HG03442 (cell line): ENCODE results near the gene MBOAT7.
"Not testable (repeated sequence)": the region's sequence is repeated elsewhere in the genome, so short reads cannot be mapped to it uniquely, and the experiment has no call there.

Source experiments
- ATAC-seq: cut with Tn5 transposase; IDR thresholded peaks from one replicate; pipeline ENCODE4 v1.9.1; 2021; ENCODE audit warnings: mild to moderate bottlenecking, moderate library complexity; ENCODE audit not compliant: unreplicated experiment

Gene MBOAT7, protein sequence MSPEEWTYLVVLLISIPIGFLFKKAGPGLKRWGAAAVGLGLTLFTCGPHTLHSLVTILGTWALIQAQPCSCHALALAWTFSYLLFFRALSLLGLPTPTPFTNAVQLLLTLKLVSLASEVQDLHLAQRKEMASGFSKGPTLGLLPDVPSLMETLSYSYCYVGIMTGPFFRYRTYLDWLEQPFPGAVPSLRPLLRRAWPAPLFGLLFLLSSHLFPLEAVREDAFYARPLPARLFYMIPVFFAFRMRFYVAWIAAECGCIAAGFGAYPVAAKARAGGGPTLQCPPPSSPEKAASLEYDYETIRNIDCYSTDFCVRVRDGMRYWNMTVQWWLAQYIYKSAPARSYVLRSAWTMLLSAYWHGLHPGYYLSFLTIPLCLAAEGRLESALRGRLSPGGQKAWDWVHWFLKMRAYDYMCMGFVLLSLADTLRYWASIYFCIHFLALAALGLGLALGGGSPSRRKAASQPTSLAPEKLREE

GRCh38 chr19:54189145-54189734 is at the start of gene MBOAT7:
Gene MBOAT7 (minus strand): TSS chr19:54189580. CDS start chr19:54188508, 1,072 bp downstream.
- ATAC-seq = peak; percentile 12

- no peak for ATAC-seq
Observed at GRCh38 chr19:54233941-54234340, 44.6 kb upstream of the MBOAT7 start.

- no peak for ATAC-seq
Observed at GRCh38 chr19:54231077-54231931, 41.9 kb upstream of the MBOAT7 start.

DNA sequence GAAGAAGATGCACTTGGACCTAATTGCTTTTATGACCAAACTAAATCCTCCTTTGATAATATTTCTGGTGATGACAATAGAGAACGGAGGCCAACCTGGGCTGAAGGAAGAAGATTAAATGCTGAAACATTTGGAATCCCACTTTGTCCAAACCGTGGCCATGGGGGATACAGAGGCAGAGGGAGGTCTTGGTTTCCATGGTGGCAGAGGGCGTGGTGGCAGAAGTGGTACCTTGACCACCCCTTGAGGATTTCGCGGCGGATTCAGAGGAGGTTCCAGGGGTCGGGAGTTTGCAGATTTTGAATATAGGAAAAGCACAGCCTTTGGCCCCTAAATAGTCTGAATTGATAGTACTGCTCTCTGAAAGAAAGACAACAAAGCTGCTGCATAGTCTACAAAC is 40.7 kb upstream of the MBOAT7 start:
- no peak for ATAC-seq

- ATAC-seq = no peak
Observed at GRCh38 chr19:54229146-54229545, 39.8 kb upstream of the MBOAT7 start.

- ATAC-seq = not testable (repeated sequence)
Observed at GRCh38 chr19:54224619-54225018, 35.2 kb upstream of the MBOAT7 start.

DNA sequence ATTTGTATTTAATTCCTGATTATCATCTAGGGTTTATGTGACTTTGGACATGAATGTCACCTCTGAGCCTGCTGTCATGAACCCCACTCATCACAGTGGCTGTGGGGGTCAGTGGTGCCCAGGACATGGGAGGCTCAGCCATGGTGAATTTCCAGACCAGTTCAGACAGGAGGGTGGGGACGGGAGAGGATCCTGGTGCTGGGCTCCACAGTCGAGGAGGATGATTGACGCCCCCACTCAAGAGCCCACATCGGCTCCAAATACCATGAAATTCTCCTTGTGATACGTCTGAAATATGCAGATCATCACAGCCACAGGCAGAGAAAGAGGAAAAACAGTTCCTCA is 34.5 kb upstream of the MBOAT7 start:
- not testable (repeated sequence) for ATAC-seq

GRCh38 chr19:54223277-54223936 is 34.0 kb upstream of the MBOAT7 start:
- ATAC-seq = not testable (repeated sequence)

DNA sequence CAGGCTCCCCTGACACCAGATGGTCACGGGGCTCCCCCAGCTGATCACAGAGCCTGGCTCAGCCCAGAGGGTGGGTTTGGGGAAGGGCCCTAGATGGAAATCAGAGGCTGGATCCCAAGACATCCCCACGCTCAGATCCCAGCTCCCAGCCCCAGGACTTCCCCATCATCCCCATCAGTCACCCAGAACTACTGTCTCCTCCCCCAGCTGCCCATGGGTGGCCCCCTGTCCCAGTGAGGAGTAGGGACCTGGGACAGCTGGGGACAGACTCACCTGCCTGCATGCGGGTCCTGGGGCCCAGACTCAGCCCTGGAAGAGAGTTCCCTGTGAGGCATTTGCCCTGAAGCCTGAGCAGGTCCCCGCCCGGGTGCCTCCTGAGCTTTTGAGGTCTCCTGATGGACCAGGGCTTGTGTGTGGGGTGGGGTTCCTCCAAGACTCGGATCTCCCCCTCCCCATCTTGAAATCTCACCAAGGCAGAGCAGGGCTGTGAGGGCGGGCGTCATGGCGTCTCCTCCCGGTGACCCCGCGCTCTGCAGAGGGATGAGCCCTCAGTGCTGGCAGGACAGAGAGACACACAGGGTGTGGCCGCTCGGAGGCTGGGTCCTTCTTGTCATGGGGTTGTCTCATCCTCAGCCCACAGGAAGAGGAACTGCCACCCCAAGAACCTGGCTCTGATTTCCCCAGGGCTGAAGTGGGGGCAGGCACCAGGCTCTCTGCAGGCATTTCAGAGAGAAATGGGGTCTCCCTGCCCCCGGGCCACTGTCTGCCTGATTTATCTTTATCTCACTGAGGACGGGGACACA is 33.3 kb upstream of the MBOAT7 start, which contains the start of gene LILRB3:
Gene LILRB3, minus strand, starts transcription at position 534 of the 803 bp plus-strand sequence. Its CDS starts 31 bp downstream, at position 503.
- not testable (repeated sequence) for ATAC-seq

- not testable (repeated sequence) for ATAC-seq
Observed at GRCh38 chr19:54221947-54222346, 32.6 kb upstream of the MBOAT7 start.

DNA sequence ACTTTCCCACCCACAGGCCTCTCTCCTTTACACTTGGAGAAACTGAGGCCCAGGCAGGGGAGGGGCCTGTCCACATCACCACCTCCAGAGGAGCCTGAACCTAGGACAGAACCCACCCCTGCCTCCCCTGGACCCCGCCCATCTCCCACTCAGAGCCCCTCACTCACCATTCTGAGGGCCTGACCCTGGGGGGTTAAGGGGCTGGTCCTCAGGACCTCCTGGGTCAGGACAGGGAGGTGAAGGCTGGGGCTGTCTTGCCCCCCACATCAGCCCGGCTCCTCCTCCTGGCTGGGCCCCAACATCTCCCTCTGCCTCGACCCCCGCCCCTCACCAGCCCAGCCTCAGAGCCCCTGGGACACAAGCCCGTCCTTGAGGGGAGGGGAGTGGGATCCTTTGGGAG is 30.3 kb upstream of the MBOAT7 start:
- ATAC-seq = not testable (repeated sequence)

- ATAC-seq = no peak
Observed at GRCh38 chr19:54218960-54219661, 29.7 kb upstream of the MBOAT7 start.

DNA sequence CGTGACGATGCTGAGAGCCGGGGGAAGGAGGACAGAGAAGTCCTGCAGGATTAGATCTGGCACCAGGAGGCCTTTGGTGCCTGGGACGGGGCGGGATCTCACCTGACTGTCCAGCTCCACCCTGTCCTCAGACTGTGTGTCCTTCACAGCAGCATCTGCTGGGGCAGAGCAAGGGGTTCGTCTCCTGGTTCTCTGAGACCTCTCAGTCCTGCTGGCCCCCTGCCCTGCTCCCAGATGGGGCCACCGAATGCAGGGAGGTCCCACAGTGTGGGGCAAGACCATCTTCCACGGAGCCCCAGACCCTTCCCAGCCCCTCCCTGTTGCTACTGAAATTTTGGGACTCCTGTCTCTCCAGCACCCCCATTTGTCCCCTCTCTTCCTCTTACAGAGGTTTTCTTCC is 28.9 kb upstream of the MBOAT7 start:
- ATAC-seq = no peak

DNA sequence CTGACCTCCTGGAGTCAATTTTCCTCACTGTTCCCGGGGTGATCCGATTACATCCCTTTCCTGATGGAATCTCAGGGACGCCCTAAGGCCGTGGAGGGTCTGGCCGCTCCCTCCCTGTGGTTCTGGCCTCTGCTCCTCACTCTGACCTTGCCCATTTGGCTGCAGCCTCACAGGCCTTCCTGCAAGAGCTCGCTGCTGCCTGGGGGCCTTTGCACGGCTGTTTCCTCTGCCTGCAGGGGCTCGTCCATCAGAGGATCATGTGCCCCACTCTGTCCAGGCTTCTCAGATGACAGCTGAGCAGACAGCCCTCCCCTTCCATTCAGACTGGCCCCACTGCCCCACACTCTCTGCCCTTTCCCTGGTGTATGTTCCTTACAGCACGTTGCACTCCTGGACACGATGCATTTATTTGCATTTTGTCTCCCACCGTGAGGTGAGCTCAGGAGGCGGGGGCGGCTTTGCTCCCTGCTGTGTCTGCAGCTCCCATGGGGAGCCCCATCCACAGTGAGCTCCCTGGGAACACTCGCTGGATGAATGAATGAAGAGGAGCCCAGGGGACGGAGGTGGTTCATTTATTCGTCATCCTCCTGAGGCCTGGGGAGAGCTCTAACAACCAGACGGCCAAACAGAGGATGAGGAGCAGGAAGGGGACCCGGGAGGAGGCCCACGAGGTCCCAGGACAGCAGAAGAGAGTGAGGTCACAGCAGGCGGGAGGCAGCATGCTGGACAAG is 28.3 kb upstream of the MBOAT7 start:
- not testable (repeated sequence) for ATAC-seq

DNA sequence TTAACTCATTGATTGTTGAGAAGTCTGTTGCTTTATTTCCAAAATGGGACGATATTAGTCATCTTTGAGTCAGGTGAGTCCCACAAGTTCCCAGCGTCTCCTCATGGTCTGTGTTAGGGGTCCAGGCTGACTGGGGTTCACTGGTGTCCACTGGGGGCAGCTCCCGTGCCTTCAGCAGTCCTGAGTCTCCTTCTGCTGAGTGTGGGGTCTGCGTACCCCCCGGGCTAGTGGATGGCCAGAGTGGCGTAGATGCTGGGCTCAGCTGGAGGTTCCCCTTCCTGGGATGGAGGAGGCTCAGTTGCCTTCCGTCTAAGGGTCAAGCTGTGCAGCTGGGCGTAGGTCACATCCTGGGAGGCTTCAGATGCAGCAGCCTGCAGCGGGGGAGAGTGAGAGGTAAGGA is 27.5 kb upstream of the MBOAT7 start:
- ATAC-seq = no peak

GRCh38 chr19:54214734-54215133 is 25.4 kb upstream of the MBOAT7 start:
- not testable (repeated sequence) for ATAC-seq

- not testable (repeated sequence) for ATAC-seq
Observed at GRCh38 chr19:54214217-54214616, 24.8 kb upstream of the MBOAT7 start.

DNA sequence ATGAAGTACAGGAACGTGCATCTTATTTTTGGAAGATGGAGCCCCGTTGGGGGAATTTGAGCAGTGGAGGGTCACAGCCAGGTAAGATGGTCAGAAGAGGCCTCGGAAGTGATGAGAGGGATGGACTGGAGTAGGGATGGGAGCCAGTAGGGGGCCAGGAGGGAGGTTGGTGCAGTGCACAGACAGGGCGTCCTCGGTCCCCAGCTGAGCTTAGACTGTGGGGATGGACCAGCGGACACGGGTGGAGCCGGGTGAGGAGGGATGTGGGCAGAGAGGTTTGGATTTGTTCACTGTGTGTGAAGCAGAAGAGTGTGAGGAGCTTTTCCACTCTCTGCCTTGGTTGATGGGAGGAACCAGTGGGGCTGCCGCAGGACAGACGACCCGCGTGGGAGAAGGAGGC is 21.9 kb upstream of the MBOAT7 start:
- no peak for ATAC-seq
